GM18526 (cell line): ENCODE measurements around the gene EP400.

Experiments used
- POLR2A ChIP-seq: IDR thresholded peaks from 3 replicates; pipeline ENCODE4 v1.6.1; 2011; ENCODE audit not compliant: insufficient read length; ENCODE audit errors: extremely low read depth

Gene EP400

DNA sequence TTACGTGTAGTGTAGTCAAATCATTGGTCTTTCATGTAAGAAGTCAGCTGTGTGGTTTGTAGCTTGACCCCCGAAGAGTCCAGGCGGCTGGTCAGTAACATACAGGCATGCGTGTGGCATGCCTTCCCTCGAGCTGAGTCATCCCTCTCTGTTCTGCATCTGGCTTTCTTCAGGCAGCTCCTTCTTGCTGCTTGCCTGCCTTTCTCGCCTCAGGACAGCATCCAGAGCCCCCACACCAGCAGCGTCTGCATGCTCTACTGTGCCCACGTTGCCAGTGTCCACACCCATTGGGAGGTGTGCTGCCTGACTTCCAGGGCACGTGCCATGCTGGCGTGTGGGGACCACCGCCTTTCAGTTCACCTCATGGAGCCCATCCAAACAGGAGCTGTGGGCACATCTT, 96.8 kb downstream of the EP400 start:
- TF ChIP-seq POLR2A, result no peak

DNA sequence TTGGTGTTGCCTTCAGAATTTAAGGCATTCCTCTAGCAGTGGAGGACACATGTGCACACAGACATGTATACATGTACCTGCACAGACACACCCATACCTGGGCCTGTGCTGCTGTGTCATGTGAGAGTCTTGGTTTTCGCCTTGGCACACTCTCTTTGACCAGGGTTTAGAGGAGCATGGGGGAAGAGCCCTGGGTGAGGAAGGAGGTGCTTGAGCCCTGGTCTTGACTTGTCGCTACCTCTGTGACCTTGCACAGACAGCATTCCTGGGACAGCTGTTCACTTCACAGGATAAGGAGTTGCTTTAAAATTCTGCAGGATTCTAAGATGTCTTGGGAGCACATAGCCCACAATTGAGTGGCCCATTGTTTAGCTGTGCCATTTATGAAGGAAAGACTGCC, 99.7 kb downstream of the EP400 start:
- TF ChIP-seq POLR2A, result no peak

GRCh38 chr12:132049876-132050275, 100.1 kb downstream of the EP400 start:
- TF ChIP-seq POLR2A, result no peak

GRCh38 chr12:132052196-132052932, 102.6 kb downstream of the EP400 start:
- no peak for TF ChIP-seq POLR2A

DNA sequence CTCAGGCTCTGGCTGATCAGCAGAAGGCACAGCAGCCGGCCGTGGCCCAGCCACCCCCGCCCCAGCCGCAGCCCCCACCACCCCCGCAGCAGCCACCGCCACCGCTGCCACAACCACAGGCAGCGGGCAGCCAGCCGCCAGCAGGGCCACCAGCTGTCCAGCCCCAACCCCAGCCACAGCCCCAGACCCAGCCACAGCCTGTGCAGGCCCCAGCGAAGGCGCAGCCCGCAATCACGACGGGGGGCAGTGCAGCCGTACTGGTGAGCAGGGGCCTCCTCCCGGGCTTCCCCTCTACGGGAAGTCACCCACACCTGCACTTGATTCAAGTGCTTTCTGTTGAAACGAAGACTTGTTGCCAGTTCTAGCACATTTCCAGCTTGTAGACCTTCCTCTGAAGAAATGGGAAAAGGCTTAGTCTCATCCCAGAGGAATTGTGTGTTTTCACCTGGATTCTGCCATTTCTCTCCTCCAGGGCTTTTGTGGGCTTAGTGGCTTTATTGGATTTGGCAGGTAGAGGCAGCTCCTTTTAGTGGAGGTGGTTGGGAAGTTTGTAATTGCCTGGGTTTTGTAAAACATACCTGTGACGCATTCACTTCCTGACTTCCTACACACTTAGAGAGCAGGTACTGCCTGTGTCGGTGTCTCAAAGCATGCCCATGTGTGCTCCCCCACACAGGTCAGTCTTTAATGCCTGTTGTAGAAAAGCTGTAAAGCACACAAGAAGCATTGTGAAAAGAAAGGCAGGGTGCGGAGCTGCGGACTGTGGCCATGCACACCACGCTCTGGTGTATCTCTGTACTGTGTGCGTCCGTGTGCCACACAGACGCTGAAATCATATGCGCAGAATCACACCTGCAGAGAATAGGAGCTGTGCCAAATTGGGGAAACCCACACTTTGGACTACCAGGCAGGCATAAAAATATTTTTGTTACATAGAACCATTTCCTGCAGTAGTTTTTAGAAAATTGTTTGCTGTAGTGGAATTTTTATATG, 103.9 kb downstream of the EP400 start:
- no peak for TF ChIP-seq POLR2A

DNA sequence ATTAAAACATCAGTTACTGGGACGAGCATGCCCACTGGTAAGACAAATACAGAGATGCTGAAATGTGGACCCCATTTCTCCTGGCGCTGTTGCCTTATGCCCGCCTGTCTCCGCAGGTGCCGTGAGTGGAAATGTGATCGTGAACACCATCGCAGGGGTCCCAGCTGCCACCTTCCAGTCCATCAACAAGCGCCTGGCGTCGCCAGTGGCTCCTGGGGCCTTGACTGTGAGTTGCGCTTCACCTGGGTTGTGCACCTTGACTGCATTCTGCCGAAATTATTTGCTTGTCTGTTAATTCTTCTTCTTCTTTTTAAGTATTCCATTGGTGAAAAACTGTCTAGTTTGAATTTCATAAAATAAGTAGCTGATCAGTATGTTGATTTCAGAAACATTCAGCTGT, 105.2 kb downstream of the EP400 start:
- TF ChIP-seq POLR2A, result no peak

- TF ChIP-seq POLR2A, result no peak
Measured at GRCh38 chr12:132055535-132056096, 105.9 kb downstream of the EP400 start.

GRCh38 chr12:132056320-132056719, 106.6 kb downstream of the EP400 start:
- no peak for TF ChIP-seq POLR2A

GRCh38 chr12:132056951-132057350, 107.2 kb downstream of the EP400 start:
- no peak for TF ChIP-seq POLR2A

DNA sequence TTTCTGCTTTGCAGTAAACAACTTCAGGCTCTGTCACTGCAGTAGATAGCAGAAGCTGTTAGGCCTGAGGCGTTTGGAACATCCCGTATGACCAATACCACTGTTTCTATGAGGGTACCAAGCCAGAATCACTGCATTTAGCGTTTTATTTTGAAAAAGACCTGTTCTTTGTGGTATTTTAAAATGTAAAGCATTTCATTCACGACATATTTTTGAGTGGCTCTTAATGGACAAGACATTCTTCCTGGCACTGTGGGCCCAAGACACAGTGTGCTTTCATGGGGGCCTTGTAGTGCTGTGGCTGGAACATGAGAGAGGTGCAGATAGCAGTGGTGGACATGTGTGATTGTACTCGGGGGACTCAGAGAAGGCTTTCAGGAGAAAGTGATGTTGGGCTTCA, 107.9 kb downstream of the EP400 start:
- no peak for TF ChIP-seq POLR2A

- TF ChIP-seq POLR2A, result no peak
Measured at GRCh38 chr12:132061197-132061596, 111.5 kb downstream of the EP400 start.

DNA sequence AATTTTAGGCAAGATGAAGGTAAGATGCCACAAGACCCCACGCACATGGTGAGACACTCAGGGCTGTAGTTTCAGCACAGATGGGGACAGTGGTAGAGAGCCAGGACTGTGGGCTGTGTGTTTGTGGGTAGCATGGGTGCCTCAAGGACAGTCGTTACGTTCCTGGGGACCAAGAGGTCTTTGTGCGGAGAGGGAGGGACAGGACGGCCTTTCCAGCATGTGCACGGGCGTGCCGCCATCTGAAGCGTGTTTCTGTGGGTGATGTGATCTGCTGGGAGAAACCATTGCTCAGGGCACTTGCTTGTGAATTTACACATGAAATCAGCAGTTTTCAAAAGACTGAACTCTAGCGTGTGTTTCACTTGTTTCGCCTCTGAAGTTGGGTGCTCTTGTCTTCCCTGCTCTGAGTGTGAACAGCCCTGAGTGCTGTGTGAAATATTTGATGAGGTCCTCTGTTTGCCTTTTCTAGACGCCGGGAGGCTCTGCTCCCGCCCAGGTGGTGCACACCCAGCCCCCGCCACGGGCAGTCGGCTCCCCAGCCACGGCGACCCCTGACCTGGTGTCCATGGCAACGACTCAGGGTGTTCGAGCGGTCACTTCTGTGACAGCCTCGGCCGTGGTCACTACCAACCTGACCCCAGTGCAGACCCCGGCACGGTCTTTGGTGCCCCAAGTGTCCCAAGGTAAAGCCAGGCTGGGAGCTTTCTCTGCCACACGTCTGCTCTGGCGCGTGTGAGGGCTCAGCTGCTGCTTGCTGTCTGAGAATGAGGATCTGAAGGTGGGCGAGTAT, 112.1 kb downstream of the EP400 start:
- TF ChIP-seq POLR2A, result no peak

GRCh38 chr12:132062481-132062880, 112.7 kb downstream of the EP400 start:
- no peak for TF ChIP-seq POLR2A

DNA sequence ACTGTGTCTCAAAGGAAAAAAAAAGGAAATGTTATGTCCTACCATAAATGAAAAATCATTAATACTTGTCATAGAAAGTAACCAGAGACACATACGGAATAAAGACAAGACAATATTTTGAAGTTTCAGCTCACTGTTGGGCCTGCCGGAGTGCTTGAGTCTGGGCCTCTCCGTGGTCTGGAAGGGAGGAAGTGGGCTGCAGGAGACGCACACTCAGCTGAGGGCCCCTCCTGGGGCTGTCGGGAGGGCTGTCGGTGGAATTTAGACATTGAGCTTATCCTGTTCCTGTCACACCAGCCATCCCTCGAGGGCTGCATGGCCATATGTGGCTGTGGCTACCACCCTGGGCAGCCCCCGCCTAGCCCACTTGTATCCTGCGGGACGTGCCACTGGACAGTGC, 113.7 kb downstream of the EP400 start:
- no peak for TF ChIP-seq POLR2A

DNA sequence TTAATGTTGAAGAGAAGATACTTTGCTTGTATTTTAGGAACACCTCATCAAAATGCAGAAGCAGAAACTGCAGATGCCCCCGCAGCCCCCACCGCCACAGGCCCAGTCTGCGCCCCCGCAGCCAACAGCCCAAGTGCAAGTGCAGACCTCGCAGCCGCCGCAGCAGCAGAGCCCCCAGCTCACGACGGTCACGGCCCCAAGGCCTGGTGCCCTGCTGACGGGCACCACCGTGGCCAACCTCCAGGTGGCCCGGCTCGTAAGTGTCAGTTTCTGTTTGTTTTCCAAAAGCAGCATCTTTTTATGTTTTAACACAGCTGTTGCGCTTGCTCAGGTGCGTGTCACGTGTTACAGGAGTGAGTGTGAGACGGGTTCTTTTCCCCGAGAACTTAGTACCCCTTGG, 114.9 kb downstream of the EP400 start:
- TF ChIP-seq POLR2A, result no peak
